HEK293T (cell line): ENCODE data around the gene ATP5PD.

ENCODE experiments used
- ARNT ChIP-seq: fragments of 450-650 bp; IDR thresholded peaks from 2 replicates; pipeline ENCODE4 v1.6.1; 2017; ENCODE audit warnings: mild to moderate bottlenecking
- BHLHE40 ChIP-seq: fragments of 450-650 bp; IDR thresholded peaks from 2 replicates; pipeline ENCODE4 v1.6.1; 2016; ENCODE audit warnings: mild to moderate bottlenecking, moderate library complexity, borderline replicate concordance
- CTBP1 ChIP-seq: fragments of 450-650 bp; IDR thresholded peaks from 2 replicates; pipeline ENCODE4 v1.6.1; 2016; ENCODE audit warnings: borderline replicate concordance
- ELF4 ChIP-seq: fragments of 450-650 bp; IDR thresholded peaks from 2 replicates; pipeline ENCODE4 v1.6.1; 2017; ENCODE audit warnings: antibody characterized with exemption
- FOXA1 ChIP-seq: fragments of 450-650 bp; IDR thresholded peaks from 2 replicates; pipeline ENCODE4 v1.6.1; 2016; ENCODE audit warnings: mild to moderate bottlenecking
- FOXK2 ChIP-seq: fragments of 450-650 bp; IDR thresholded peaks from 2 replicates; pipeline ENCODE4 v1.6.1; 2016; ENCODE audit warnings: mild to moderate bottlenecking
- FOXM1 ChIP-seq: fragments of 450-650 bp; IDR thresholded peaks from 2 replicates; pipeline ENCODE4 v1.6.1; 2017; ENCODE audit warnings: mild to moderate bottlenecking, borderline replicate concordance
- LEF1 ChIP-seq: fragments of 450-650 bp; IDR thresholded peaks from 2 replicates; pipeline ENCODE4 v1.6.1; 2017; ENCODE audit warnings: mild to moderate bottlenecking, borderline replicate concordance
- NFRKB ChIP-seq: fragments of 450-650 bp; IDR thresholded peaks from 2 replicates; pipeline ENCODE4 v1.6.1; 2016; ENCODE audit warnings: mild to moderate bottlenecking, moderate library complexity
- PKNOX1 ChIP-seq: fragments of 450-650 bp; IDR thresholded peaks from 2 replicates; pipeline ENCODE4 v1.6.1; 2016
- SP1 ChIP-seq: fragments of 450-650 bp; IDR thresholded peaks from 2 replicates; pipeline ENCODE4 v1.6.1; 2017
- SUZ12 ChIP-seq: fragments of 450-650 bp; IDR thresholded peaks from 2 replicates; pipeline ENCODE4 v1.6.1; 2016; ENCODE audit warnings: mild to moderate bottlenecking
- TARDBP ChIP-seq: fragments of 450-650 bp; IDR thresholded peaks from 2 replicates; pipeline ENCODE4 v1.6.1; 2016
- ZNF384 ChIP-seq: fragments of 450-650 bp; IDR thresholded peaks from 2 replicates; pipeline ENCODE4 v1.6.1; 2016

GRCh38 chr17:75063626-75064025 lies 16.9 kb upstream of the ATP5PD start:
- TF ChIP-seq ELF4 (no peak), TARDBP (no peak), FOXM1 (no peak), FOXK2 (no peak), SP1 (no peak), SUZ12 (no peak), ZNF384 (no peak), CTBP1 (no peak), ARNT (no peak), FOXA1 (no peak), PKNOX1 (no peak), NFRKB (no peak), BHLHE40 (no peak), LEF1 (no peak)
